Measurements from ENCODE around the gene PCDHA12. TPM values are rescaled to one million over a fixed set of nuclear protein-coding genes. Genes with fewer than 3 reads are reported as not detected.

The PCDHA12 gene, protein sequence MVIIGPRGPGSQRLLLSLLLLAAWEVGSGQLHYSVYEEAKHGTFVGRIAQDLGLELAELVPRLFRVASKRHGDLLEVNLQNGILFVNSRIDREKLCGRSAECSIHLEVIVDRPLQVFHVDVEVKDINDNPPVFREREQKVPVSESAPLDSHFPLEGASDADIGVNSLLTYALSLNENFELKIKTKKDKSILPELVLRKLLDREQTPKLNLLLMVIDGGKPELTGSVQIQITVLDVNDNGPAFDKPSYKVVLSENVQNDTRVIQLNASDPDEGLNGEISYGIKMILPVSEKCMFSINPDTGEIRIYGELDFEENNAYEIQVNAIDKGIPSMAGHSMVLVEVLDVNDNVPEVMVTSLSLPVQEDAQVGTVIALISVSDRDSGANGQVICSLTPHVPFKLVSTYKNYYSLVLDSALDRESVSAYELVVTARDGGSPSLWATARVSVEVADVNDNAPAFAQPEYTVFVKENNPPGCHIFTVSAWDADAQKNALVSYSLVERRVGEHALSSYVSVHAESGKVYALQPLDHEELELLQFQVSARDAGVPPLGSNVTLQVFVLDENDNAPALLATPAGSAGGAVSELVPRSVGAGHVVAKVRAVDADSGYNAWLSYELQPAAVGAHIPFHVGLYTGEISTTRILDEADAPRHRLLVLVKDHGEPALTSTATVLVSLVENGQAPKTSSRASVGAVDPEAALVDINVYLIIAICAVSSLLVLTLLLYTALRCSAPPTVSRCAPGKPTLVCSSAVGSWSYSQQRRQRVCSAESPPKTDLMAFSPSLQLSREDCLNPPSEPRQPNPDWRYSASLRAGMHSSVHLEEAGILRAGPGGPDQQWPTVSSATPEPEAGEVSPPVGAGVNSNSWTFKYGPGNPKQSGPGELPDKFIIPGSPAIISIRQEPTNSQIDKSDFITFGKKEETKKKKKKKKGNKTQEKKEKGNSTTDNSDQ
- total RNA-seq (under 1 TPM in 1 of 2 donors, not detected in 1; 0.08 TPM), polyA plus RNA-seq (under 1 TPM in 1 of 2 donors, not detected in 1; 0.01 TPM)

DNA sequence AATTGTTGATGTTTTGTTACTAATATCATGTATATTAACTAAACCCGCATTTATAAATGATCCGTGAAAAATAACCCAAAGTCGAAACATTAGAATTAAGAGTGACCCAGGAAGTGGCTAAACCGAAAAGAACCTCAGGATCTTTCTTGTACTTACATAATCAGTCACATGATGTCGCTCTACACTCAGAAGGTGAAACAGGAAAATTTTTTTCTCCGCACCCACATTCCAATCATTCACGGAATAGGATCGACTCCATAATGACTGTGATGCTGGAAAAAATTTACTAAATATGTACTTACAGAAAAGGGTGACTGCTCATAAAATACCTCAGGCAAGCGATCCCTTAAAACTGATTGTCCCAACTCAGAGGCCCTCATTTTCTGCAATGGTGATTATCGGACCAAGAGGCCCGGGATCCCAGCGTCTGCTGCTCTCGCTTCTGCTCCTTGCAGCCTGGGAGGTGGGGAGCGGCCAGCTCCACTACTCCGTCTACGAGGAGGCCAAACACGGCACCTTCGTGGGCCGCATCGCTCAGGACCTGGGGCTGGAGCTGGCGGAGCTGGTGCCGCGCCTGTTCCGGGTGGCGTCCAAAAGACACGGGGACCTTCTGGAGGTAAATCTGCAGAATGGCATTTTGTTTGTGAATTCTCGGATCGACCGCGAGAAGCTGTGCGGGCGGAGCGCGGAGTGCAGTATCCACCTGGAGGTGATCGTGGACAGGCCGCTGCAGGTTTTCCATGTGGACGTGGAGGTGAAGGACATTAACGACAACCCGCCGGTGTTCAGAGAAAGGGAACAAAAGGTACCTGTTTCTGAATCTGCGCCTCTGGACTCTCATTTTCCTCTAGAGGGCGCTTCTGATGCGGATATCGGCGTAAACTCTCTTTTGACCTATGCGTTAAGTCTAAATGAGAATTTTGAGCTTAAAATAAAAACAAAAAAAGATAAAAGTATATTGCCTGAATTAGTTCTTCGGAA is at the start of gene PCDHA12:
Gene PCDHA12 (plus strand): TSS at position 224 of the 981 bp plus-strand sequence. CDS start 165 bp downstream, at position 389.
- Histone ChIP-seq H3K4me3 (ENCODE audit: low read depth in 1 of 3, low read length in 3 of 3) (peak within 1 kb of the TSS in 1 of 3 donors; percentile 45), H3K27ac (ENCODE audit: low read depth in 1 of 2, low read length in 2 of 2) (no peak within 1 kb of the TSS), H3K27me3 (ENCODE audit: control insufficient read depth in 4 of 4, insufficient read depth in 4 of 4, low read length in 3 of 4) (peaks cover 0 to 8% (median 4%) of the 10 kb centered on the region in 4 donors), H3K9me3 (ENCODE audit: control insufficient read depth in 4 of 4, low read length in 3 of 4) (peaks cover 15 to 35% (median 23%) of the 10 kb centered on the region in 4 donors), H3K36me3 (ENCODE audit: control insufficient read depth in 4 of 4, insufficient read depth in 3 of 4, low read depth in 1 of 4, low read length in 3 of 4) (no peaks in the 10 kb centered on the region), H3K9ac (ENCODE audit: low read depth in 1 of 2, low read length in 2 of 2) (no peak within 1 kb of the TSS), H3K4me1 (ENCODE audit: control insufficient read depth in 4 of 4, insufficient read depth in 4 of 4, low read length in 3 of 4) (no peaks in the 10 kb centered on the region)
- no peak for DNase-seq (ENCODE audit: low spot score)
- TF ChIP-seq FOXA1 (IDR thresholded peaks at IDR 0.05) (no peak), REST (IDR thresholded peaks at IDR 0.05) (no peak), ZBTB33 (IDR thresholded peaks at IDR 0.05) (no peak), HNF4A (conservative IDR thresholded peaks at IDR 0.05) (no peak), SP1 (IDR thresholded peaks at IDR 0.05) (no peak)
- WGBS: 16% methylated on average over 47 of the region's 47 CpGs

- 21% methylated on average over 27 of the region's 27 CpGs for WGBS
These were observed 47.3 kb upstream of the PCDHA12 start, which contains the start of gene PCDHA6 for GRCh38 chr5:140827704-140828361. PCDHA6 (plus strand) TSS chr5:140827960; CDS start chr5:140828092, 132 bp downstream.

More at GRCh38 chr5:140827704-140828361, 47.3 kb upstream of the PCDHA12 start, which contains the start of gene PCDHA6:
- Histone ChIP-seq H3K9me3 (ENCODE audit: control insufficient read depth in 4 of 4, low read length in 3 of 4) (peaks cover 16 to 43% (median 23%) of the 10 kb centered on the region in 4 donors), H3K9ac (ENCODE audit: low read depth in 1 of 2, low read length in 2 of 2) (no peak within 1 kb of the TSS), H3K27ac (ENCODE audit: low read depth in 1 of 2, low read length in 2 of 2) (no peak within 1 kb of the TSS), H3K27me3 (ENCODE audit: control insufficient read depth in 4 of 4, insufficient read depth in 4 of 4, low read length in 3 of 4) (peaks cover 0 to 5% (median 2%) of the 10 kb centered on the region in 4 donors), H3K4me1 (ENCODE audit: control insufficient read depth in 4 of 4, insufficient read depth in 4 of 4, low read length in 3 of 4) (no peaks in the 10 kb centered on the region), H3K4me3 (ENCODE audit: low read depth in 1 of 3, low read length in 3 of 3) (no peak within 1 kb of the TSS), H3K36me3 (ENCODE audit: control insufficient read depth in 4 of 4, insufficient read depth in 3 of 4, low read depth in 1 of 4, low read length in 3 of 4) (no peaks in the 10 kb centered on the region)
- TF ChIP-seq RXRA (IDR thresholded peaks at IDR 0.05) (no peak), GABPA (IDR thresholded peaks at IDR 0.05 in 1 of 2, conservative IDR thresholded peaks at IDR 0.05 in 1 of 2) (no peak), TAF1 (conservative IDR thresholded peaks at IDR 0.05) (no peak), EGR1 (IDR thresholded peaks at IDR 0.05; ENCODE audit: low read depth in 2 of 2) (no peak), REST (IDR thresholded peaks at IDR 0.05) (no peak), JUND (IDR thresholded peaks at IDR 0.05) (no peak), FOXA2 (IDR thresholded peaks at IDR 0.05) (no peak), ZBTB33 (IDR thresholded peaks at IDR 0.05) (no peak)
- DNase-seq (ENCODE audit: low spot score): no peak

All from liver (tissue), 9 donors.